T1000 (cell line): ENCODE measurements around the gene ABCF1.
A peak's percentile ranks its signal among the peaks of the same experiment; 100 is the strongest.

Experiments used
- DNase-seq: peaks from one replicate; lab custom pipeline; 2025; ENCODE audit warnings: mixed read lengths; lab: John Stamatoyannopoulos, UW

The ABCF1 gene

GRCh38 chr6:30601815-30602641 is 30.8 kb downstream of the ABCF1 start:
- no peak for DNase-seq

- DNase-seq: no peak
Measured at GRCh38 chr6:30603961-30604360, 32.7 kb downstream of the ABCF1 start.

GRCh38 chr6:30610065-30610464 is 38.8 kb downstream of the ABCF1 start:
- DNase-seq: no peak

- DNase-seq: no peak
Measured at GRCh38 chr6:30611150-30611855, 40.1 kb downstream of the ABCF1 start.

GRCh38 chr6:30611856-30612194 is 40.6 kb downstream of the ABCF1 start:
- DNase-seq: no peak

GRCh38 chr6:30612213-30612612 is 41.0 kb downstream of the ABCF1 start:
- no peak for DNase-seq

- DNase-seq: no peak
Measured at GRCh38 chr6:30612687-30613248, 41.5 kb downstream of the ABCF1 start.

GRCh38 chr6:30613251-30614043 is 42.2 kb downstream of the ABCF1 start:
- DNase-seq: no peak

- no peak for DNase-seq
Measured at GRCh38 chr6:30614044-30614842, 43.0 kb downstream of the ABCF1 start.

- DNase-seq: peak; percentile 69
Measured at GRCh38 chr6:30614843-30615218, 43.6 kb downstream of the ABCF1 start.

- DNase-seq: no peak
Measured at GRCh38 chr6:30615219-30615957, 44.1 kb downstream of the ABCF1 start.

- DNase-seq: no peak
Measured at GRCh38 chr6:30615958-30616810, 44.9 kb downstream of the ABCF1 start.

GRCh38 chr6:30616811-30617564 is 45.7 kb downstream of the ABCF1 start, which contains the start of gene PPP1R10:
Gene PPP1R10 (minus strand): TSS chr6:30617243. CDS start chr6:30609944, 7,299 bp downstream.
- DNase-seq: peak; percentile 99

GRCh38 chr6:30617565-30618269 is 46.5 kb downstream of the ABCF1 start, which contains the start of gene MRPS18B:
Gene MRPS18B (plus strand): TSS chr6:30617840. CDS start chr6:30617866, 26 bp downstream.
- DNase-seq: peak; percentile 96

GRCh38 chr6:30618270-30618797 is 47.1 kb downstream of the ABCF1 start:
- DNase-seq: no peak

GRCh38 chr6:30619561-30619960 is 48.3 kb downstream of the ABCF1 start:
- no peak for DNase-seq

- no peak for DNase-seq
Measured at GRCh38 chr6:30625511-30625910, 54.3 kb downstream of the ABCF1 start.
